GM06990 (cell line): ENCODE measurements around the gene SH2D2A.

Experiments used
- DNase-seq: peaks from one replicate; pipeline ENCODE4 v3.0.0-alpha.2; 2011; ENCODE audit not compliant: insufficient read length; ENCODE audit errors: extremely low read depth
- H3K27me3 ChIP-seq: replicated peaks from 2 replicates; pipeline ENCODE4 v1.6.0; 2011; ENCODE audit warnings: low read length; ENCODE audit not compliant: control insufficient read depth, insufficient read depth
- H3K36me3 ChIP-seq: 2 replicates; pipeline ENCODE4 v1.5.1; 2011; ENCODE audit warnings: low read length; ENCODE audit not compliant: control insufficient read depth, insufficient read depth
- H3K4me3 ChIP-seq: replicated peaks from 2 replicates; pipeline ENCODE4 v1.5.1; 2011; ENCODE audit warnings: low read depth, mild to moderate bottlenecking, control low read depth, low read length
- TF ChIP-seq, protein P1 (sequence below): IDR thresholded peaks from 2 replicates; pipeline ENCODE4 v1.5.1; 2011; ENCODE audit warnings: low read length, control low read depth, mild to moderate bottlenecking, inconsistent platforms; ENCODE audit not compliant: insufficient read depth, poor library complexity, severe bottlenecking

The SH2D2A gene

DNA sequence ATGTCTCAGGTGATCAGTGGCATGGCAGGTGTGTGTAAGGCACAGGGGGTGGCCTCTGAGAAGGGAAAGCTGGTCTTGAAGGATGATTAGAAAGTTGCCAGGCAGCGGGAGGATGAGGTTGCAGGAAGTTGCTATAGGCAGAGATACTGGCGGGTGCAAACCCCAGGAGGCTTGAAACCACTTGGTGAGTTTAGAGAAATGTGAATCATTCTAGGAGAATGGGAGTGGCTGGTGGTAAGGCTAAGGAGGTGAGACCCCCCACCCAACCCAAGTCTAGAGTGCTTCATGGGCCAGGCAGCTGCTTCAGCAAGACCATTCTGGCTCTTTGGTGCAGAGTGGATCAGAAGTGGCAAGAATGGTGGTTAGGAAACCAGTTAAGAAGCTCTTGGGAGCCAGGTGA, 9.0 kb downstream of the SH2D2A start:
- DNase-seq: no peak
- TF ChIP-seq, protein P1, sequence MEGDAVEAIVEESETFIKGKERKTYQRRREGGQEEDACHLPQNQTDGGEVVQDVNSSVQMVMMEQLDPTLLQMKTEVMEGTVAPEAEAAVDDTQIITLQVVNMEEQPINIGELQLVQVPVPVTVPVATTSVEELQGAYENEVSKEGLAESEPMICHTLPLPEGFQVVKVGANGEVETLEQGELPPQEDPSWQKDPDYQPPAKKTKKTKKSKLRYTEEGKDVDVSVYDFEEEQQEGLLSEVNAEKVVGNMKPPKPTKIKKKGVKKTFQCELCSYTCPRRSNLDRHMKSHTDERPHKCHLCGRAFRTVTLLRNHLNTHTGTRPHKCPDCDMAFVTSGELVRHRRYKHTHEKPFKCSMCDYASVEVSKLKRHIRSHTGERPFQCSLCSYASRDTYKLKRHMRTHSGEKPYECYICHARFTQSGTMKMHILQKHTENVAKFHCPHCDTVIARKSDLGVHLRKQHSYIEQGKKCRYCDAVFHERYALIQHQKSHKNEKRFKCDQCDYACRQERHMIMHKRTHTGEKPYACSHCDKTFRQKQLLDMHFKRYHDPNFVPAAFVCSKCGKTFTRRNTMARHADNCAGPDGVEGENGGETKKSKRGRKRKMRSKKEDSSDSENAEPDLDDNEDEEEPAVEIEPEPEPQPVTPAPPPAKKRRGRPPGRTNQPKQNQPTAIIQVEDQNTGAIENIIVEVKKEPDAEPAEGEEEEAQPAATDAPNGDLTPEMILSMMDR: no peak
- Histone ChIP-seq H3K27me3 (no peaks in the 10 kb centered on the region; the same call in 1 of the 2 replicates), H3K4me3 (no peak overlapping the region), H3K36me3 (no peaks in the 10 kb centered on the region; the same call in 1 of the 2 replicates)

DNA sequence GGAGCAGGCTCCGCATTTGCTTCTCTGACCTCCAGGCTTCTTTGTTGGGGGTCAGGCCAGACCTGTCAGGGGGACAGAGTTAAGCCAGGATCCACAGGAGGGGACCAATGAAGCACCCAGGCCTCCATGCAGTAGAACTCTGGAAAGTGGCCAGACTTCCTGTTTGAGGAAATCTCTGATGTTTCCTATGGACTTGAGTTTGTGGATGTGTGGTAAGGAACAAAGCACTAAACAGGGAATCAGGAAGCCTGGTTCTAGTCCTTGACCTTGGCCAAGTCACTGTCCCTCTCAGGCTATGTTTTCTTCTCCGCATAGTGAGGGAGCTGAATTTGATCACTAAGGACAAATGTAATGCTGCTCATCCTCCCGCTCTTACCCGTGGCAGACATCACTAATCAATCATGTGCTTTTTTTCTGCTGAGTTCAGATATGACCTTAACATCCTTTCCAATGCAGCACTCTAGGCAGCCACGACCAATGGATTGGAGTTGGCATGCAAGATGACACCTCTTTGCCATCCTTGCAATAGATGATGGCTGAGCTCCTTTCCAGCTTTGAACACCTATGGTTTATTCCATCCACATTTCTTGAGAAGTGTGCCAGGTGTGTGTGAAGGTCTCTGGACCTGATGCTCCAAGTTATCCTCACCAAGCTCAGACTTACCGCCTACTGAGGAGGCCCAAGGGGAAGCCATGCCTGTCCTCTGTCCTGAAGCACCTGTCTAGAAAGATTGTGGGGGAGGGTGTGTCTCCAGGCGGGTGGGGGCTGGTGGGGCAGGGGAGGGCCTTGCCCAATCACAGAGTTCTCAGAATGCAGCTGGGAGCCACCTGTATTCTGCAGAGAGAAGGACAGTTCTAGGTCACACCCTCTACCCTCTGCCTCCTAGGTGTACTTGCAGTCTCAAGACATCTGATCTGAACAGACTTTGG, 9.9 kb downstream of the SH2D2A start:
- Histone ChIP-seq H3K4me3 (no peak overlapping the region), H3K36me3 (peaks cover 2% of the 10 kb centered on the region), H3K27me3 (no peaks in the 10 kb centered on the region)
- TF ChIP-seq, protein P1: no peak
- no peak for DNase-seq

DNA sequence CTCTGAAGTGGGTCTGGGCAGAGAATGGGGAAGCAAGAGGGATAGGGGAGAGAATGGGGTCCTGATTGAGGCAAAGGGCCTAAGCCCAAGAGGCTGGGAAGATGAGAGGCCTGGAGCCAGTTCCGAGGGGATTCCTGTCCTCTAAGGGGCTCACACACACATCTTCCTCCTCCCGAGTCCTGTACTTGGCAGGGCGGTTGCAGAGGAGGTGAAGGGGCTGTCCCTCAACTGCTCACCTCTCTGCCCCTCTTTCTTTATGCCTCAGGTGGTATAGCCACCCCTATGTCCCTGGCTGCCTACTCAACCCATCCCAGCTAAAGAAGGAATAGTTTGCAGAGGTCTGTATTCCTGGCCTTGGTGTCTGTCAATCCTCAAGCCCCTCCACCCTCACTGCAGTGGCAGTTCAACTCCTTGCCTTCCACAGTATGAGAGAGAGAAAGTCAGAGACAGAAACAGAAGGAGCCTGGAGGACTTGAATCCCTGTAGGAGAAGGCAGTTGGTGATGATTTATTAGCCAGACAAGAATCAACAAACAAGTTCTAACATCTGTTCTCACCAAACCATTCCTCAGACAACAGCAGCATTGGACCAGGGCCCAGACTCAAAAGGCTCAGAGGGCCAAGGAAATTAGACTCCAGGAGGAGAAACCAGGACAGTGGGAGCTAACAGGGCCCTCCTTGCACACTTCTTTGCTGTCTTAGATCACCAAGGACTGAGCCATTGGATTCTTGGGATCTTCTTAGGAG, 10.7 kb downstream of the SH2D2A start:
- no peak overlapping the region for H3K4me3 ChIP-seq
- no peak for DNase-seq
- TF ChIP-seq, protein P1: no peak
- H3K36me3 ChIP-seq: peaks cover 3% of the 10 kb centered on the region
- H3K27me3 ChIP-seq: no peaks in the 10 kb centered on the region

DNA sequence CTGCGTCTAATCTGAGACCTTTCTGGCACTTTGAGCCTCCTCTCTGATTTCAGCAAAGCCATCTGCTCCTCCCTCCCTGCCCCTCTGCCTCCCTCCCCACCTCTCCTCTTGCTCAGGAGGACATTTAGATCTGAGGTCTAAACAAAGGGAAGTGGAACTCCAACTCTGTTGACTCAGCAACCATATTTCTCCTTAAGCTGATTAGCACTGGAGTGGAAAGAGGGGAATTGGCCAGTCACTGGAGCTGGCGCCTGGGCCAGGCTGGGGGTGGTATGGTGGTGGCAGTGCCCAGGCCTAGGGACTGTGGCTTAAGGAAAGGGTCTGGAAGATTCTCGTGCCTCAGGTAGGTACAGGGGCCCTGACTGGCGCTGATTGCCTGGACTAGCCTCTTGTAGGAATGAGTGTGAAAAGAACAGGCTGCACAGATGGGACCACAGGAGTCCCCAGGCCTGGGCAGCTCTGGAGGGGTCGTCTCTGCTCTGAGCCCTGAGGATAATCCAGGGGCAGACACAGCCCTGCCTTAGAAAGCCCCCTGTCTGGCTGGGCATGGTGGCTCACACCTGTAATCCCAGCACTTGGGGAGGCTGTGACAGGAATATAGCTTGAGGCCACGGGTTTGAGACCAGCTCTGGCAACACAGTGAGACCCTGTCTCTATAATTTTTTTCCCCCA, 11.9 kb downstream of the SH2D2A start:
- DNase-seq: no peak

GRCh38 chr1:156804026-156804425, 12.6 kb downstream of the SH2D2A start:
- TF ChIP-seq, protein P1: no peak
- Histone ChIP-seq H3K27me3 (no peaks in the 10 kb centered on the region), H3K36me3 (peaks cover 12% of the 10 kb centered on the region), H3K4me3 (no peak overlapping the region)
- DNase-seq: no peak

More for the DNA sequence above, 11.9 kb downstream of the SH2D2A start:
- Histone ChIP-seq H3K4me3 (no peak overlapping the region), H3K27me3 (no peaks in the 10 kb centered on the region), H3K36me3 (peaks cover 11% of the 10 kb centered on the region)
- TF ChIP-seq, protein P1: no peak
